Ascending aorta (tissue), 2 donors: ENCODE data around the gene PDXK. TPM values are rescaled to one million over a fixed set of nuclear protein-coding genes. Genes with fewer than 3 reads are reported as not detected.

ENCODE experiments used
- DNase-seq, 2 donors: peaks; one replicate each; pipeline ENCODE4 v3.0.0-alpha.2; 2019; ENCODE audit warnings: low spot score in 2 of 2
- H3K27ac ChIP-seq, 2 donors: fragments of 200-600 bp; sonication (generic); one replicate each; pipeline ENCODE4 v1.5.1; 2016 to 2017; ENCODE audit warnings: mild to moderate bottlenecking in 1 of 2
- H3K27me3 ChIP-seq: fragments of 200-600 bp; sonication (generic); one replicate; pipeline ENCODE4 v1.5.1; 2017
- H3K36me3 ChIP-seq, 2 donors: fragments of 200-600 bp; sonication (generic); one replicate each; pipeline ENCODE4 v1.5.1; 2016
- H3K4me1 ChIP-seq, 2 donors: fragments of 200-600 bp; sonication (generic); one replicate each; pipeline ENCODE4 v1.5.1; 2016 to 2017; ENCODE audit warnings: mild to moderate bottlenecking in 1 of 2
- H3K4me3 ChIP-seq, 2 donors: fragments of 200-600 bp; sonication (generic); one replicate each; pipeline ENCODE4 v1.5.1; 2016 to 2017; ENCODE audit warnings: mild to moderate bottlenecking in 1 of 2
- H3K9me3 ChIP-seq, 2 donors: fragments of 200-600 bp; sonication (generic); one replicate each; pipeline ENCODE4 v1.5.1; 2016
- CTCF ChIP-seq, 3 experiments: fragments of 200-600 bp in 2 of 3; fragments of 450-650 bp in 1 of 3; sonication (generic) in 2 of 3; IDR thresholded peaks; one replicate each; pipeline ENCODE4 v1.5.1; 2016 to 2019; ENCODE audit warnings: antibody characterized with exemption in 3 of 3, mild to moderate bottlenecking in 1 of 3, moderate library complexity in 1 of 3
- intact Hi-C: fragments of 100-400 bp; cut with DNase I; formaldehyde crosslinking; loops from one replicate; pipeline ENCODE4 v1.15.1; 2023
- total RNA-seq: library from RNA; depleted of rRNA; stranded (reverse); fragments of >200 nt; gene quantifications from one replicate; pipeline ENCODE4 v1.1.0, GENCODE V29; 2016

The PDXK gene
- total RNA-seq, 1 donor from 2014 or later, result 102 TPM

- no peaks in the 10 kb centered on the region for H3K27me3 ChIP-seq
- H3K4me3 ChIP-seq, result peak overlapping the region; percentile 81 to 100
- H3K9me3 ChIP-seq, result no peaks in the 10 kb centered on the region
- peak overlapping the region; percentile 84 to 92 for H3K27ac ChIP-seq
- peaks cover 16 to 29% of the 10 kb centered on the region in 2 donors for H3K4me1 ChIP-seq
- peaks cover 0 to 10% of the 10 kb centered on the region in 2 donors for H3K36me3 ChIP-seq
- intact Hi-C loops, result loop anchor here (10.0 kb wide), 2 partner anchors 145 to 1955 kb away; partner anchors contain the start of genes AGPAT3 and RIPK4
- no peak for DNase-seq
- TF ChIP-seq CTCF (IDR thresholded peaks at IDR 0.05), result no peak
Observed at GRCh38 chr21:43719748-43720538, 1.0 kb downstream of the PDXK start.

- Histone ChIP-seq H3K4me3 (peak overlapping the region; percentile 81 to 100), H3K9me3 (no peaks in the 10 kb centered on the region), H3K27me3 (no peaks in the 10 kb centered on the region), H3K27ac (no peak overlapping the region), H3K36me3 (peaks cover 0 to 10% of the 10 kb centered on the region in 2 donors), H3K4me1 (peaks cover 16 to 35% of the 10 kb centered on the region in 2 donors)
- no peak for DNase-seq
- TF ChIP-seq CTCF (IDR thresholded peaks at IDR 0.05), result no peak
- intact Hi-C loops, result loop anchor here (10.0 kb wide), 2 partner anchors 144 to 1956 kb away; partner anchors contain the start of genes AGPAT3 and RIPK4
Observed at GRCh38 chr21:43720539-43721166, 1.7 kb downstream of the PDXK start.

DNA sequence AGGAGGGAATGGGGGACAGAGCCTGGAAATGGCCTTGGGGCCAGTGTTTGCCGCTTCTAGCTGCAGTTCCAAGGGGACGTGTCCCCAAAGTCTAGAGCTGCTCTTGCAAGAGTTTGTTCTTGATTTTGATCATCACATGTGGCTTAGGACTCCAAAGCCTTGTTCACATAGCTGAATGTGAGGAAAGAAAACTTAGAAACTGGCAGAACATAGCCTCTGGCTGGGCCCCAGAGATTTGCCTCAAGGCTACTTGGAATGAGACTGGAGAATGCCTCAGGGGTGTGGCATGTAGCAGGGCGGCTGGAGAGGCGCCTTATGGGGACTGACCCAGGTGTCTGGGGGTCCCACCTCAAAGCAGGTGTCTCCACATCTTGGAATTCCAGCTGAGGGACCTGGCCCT is 2.3 kb downstream of the PDXK start:
- H3K36me3 ChIP-seq, result peaks cover 0 to 10% of the 10 kb centered on the region in 2 donors
- no peak overlapping the region for H3K27ac ChIP-seq
- TF ChIP-seq CTCF (IDR thresholded peaks at IDR 0.05), result no peak
- H3K4me1 ChIP-seq, result peaks cover 16 to 36% of the 10 kb centered on the region in 2 donors
- no peak for DNase-seq
- no peaks in the 10 kb centered on the region for H3K27me3 ChIP-seq
- no peaks in the 10 kb centered on the region for H3K9me3 ChIP-seq
- intact Hi-C loops, result loop anchor here (10.0 kb wide), 2 partner anchors 144 to 1956 kb away; partner anchors contain the start of genes AGPAT3 and RIPK4
- peak overlapping the region; percentile 81 to 100 for H3K4me3 ChIP-seq

DNA sequence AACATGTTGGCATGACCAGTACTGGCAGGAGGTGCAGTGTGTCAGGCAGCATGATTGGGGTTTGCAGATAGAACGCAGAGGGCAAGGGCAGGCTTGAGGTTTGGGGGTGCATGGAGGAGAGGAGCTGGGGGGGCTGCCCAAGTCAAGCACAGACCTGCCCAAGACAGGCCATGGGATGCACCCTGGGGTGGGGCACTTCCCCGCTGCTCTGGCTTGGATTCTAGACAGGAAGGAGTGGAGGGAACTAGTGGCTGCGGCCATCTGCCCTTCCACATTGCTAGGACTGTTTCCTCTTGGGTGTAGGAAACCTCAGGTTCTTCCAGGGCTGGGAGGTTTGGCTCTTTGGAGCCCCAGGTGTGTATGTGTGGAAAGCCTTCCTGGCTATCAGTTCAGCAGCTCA is 3.0 kb downstream of the PDXK start:
- Histone ChIP-seq H3K27me3 (no peaks in the 10 kb centered on the region), H3K27ac (no peak overlapping the region), H3K4me1 (peaks cover 23 to 44% of the 10 kb centered on the region in 2 donors), H3K4me3 (peak overlapping the region in 1 of 2 donors; percentile 81), H3K36me3 (peaks cover 0 to 10% of the 10 kb centered on the region in 2 donors), H3K9me3 (no peaks in the 10 kb centered on the region)
- DNase-seq, result no peak
- intact Hi-C loops, result loop anchor here (10.0 kb wide), 2 partner anchors 143 to 1957 kb away; partner anchors contain the start of genes AGPAT3 and RIPK4
- no peak for TF ChIP-seq CTCF (IDR thresholded peaks at IDR 0.05)

DNA sequence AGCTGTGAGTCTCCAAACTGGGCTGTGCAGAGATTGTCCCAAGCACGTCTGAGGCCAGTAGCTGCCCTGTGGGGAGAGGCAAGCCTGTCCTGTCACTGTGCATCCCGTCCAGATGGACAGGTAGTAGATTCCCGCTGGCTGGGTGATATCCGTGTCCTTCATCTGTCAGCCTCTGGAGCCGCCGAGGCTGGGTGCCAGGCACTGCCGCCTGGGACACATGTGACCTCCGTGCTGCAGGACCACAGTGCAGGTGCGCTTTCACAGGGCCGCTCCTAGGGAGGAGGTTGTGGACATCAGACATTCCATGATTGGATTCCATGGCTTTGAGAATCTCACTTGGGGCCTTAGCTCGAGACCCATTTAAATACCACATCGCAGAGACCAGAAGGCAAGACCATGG is 4.7 kb downstream of the PDXK start:
- no peak for TF ChIP-seq CTCF (IDR thresholded peaks at IDR 0.05)
- Histone ChIP-seq H3K4me1 (peaks cover 33 to 54% of the 10 kb centered on the region in 2 donors), H3K27ac (no peak overlapping the region), H3K36me3 (peaks cover 0 to 10% of the 10 kb centered on the region in 2 donors), H3K27me3 (no peaks in the 10 kb centered on the region), H3K9me3 (no peaks in the 10 kb centered on the region), H3K4me3 (no peak overlapping the region)
- intact Hi-C loops, result loop anchor here (10.0 kb wide), 2 partner anchors 141 to 1959 kb away; partner anchors contain the start of genes AGPAT3 and RIPK4
- DNase-seq, result no peak
